Measurements from ENCODE around the gene TIMM10. TPM values are rescaled to one million over a fixed set of nuclear protein-coding genes. Genes with fewer than 3 reads are reported as not detected.

TIMM10 gene
- total RNA-seq, 6 experiments from 2014 or later = 19.6 to 48.5 (median 39.0) TPM

DNA sequence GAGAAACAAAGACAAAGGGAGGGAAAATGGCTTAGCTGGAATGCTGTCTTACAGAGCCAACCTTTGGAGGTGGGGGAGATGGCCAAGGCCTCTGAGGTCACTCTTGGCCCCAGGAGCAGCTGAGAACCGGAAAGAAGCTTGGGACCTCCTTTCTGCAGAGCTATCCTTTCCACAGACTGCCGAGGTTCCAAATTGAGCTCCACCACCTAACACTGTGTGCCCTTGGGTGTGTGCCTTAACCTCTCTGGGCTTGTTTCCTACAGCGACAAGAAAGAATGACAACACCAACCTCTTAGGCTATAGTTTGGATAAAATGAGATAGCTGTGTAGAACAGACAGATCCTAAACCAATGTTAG lies 47.0 kb downstream of the TIMM10 start:
- WGBS (ENCODE audit: insufficient coverage, low coverage, low lambda C conversion rate, missing lambda C conversion rate) = 100% methylated on average over 1 of the region's 3 CpGs
- Histone ChIP-seq H3K4me3 (no peak overlapping the region), H3K27ac (no peak overlapping the region), H3K4me1 (peaks cover 0 to 23% (median 6%) of the 10 kb centered on the region in 4 donors), H3K27me3 (no peaks in the 10 kb centered on the region), H3K36me3 (peaks cover 0 to 49% (median 24%) of the 10 kb centered on the region in 4 donors), H3K9me3 (no peaks in the 10 kb centered on the region)
- TF ChIP-seq CTCF (IDR thresholded peaks at IDR 0.05) = no peak
- TF ChIP-seq POLR2A (IDR thresholded peaks at IDR 0.05) = no peak
- intact Hi-C loops (cut with DNase I) = loop anchor here in 1 of 2 donors (10.0 kb wide), 1 partner anchor 139 kb away; no protein-coding TSS in a partner anchor
- DNase-seq (no peak), ATAC-seq (no peak)

DNA sequence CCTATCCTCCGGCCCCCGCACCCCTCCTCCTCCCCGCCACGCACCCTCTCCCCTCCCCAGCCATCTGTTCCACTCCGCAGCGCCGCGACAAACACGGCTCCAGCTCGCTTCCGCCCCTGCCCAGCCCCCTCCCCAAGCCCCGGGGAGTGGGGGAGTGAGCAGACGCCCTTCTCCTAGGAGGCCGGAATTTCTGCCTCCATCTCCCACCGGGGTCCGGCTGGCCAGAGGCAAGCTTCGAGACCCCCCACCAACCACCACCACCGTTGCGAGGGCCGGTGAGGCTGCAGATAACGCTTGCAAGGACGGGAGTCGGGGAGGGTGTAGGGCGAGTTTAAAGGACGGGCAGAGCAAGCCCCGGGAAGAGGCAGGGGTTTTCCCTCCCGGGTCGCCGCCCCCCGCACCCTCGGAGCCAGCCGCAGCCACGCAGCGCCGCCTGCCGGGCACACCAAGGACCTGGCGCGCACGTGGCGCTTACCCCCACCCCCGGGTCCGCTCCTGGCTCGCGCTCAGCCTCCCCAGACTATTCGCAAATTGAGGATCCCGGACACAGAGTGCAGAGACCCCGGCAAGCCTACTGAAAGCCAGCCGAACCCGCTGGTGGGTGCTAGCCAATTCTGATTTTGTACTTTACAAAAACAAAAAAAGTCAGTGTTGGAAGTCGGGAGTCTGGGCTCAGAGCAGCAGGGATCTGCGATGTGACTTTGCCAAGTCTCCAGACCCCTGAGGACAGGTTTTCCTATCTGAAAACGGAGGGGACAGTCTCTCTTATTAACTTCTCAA lies 47.6 kb downstream of the TIMM10 start:
- no peak overlapping the region for H3K27ac ChIP-seq
- TF ChIP-seq CTCF (IDR thresholded peaks at IDR 0.05) (peak; percentile 23 to 38 (median 30)), POLR2A (IDR thresholded peaks at IDR 0.05) (no peak)
- intact Hi-C loops (cut with DNase I) = loop anchor here in 1 of 2 donors (10.0 kb wide), 1 partner anchor 138 kb away; no protein-coding TSS in a partner anchor
- no peaks in the 10 kb centered on the region for H3K9me3 ChIP-seq
- 34% methylated on average over 17 of the region's 52 CpGs for WGBS (ENCODE audit: insufficient coverage, low coverage, low lambda C conversion rate, missing lambda C conversion rate)
- H3K4me3 ChIP-seq = no peak overlapping the region
- ATAC-seq (peak in 2 of 4 donors; percentile 4), DNase-seq (no peak)
- H3K36me3 ChIP-seq = peaks cover 0 to 43% (median 21%) of the 10 kb centered on the region in 4 donors
- no peaks in the 10 kb centered on the region for H3K27me3 ChIP-seq
- peaks cover 0 to 25% (median 7%) of the 10 kb centered on the region in 4 donors for H3K4me1 ChIP-seq

GRCh38 chr11:57481915-57482781 lies 48.4 kb downstream of the TIMM10 start:
- Histone ChIP-seq H3K27ac (no peak overlapping the region), H3K4me3 (no peak overlapping the region), H3K27me3 (no peaks in the 10 kb centered on the region), H3K9me3 (no peaks in the 10 kb centered on the region), H3K4me1 (peaks cover 0 to 33% (median 11%) of the 10 kb centered on the region in 4 donors), H3K36me3 (peaks cover 0 to 35% (median 18%) of the 10 kb centered on the region in 4 donors)
- ATAC-seq (no peak), DNase-seq (no peak)
- 28% methylated on average over 34 of the region's 44 CpGs for WGBS (ENCODE audit: insufficient coverage, low coverage, low lambda C conversion rate, missing lambda C conversion rate)
- intact Hi-C loops (cut with DNase I) = loop anchor here in 1 of 2 donors (10.0 kb wide), 1 partner anchor 137 kb away; no protein-coding TSS in a partner anchor
- no peak for TF ChIP-seq CTCF (IDR thresholded peaks at IDR 0.05)
- no peak for TF ChIP-seq POLR2A (IDR thresholded peaks at IDR 0.05)

DNA sequence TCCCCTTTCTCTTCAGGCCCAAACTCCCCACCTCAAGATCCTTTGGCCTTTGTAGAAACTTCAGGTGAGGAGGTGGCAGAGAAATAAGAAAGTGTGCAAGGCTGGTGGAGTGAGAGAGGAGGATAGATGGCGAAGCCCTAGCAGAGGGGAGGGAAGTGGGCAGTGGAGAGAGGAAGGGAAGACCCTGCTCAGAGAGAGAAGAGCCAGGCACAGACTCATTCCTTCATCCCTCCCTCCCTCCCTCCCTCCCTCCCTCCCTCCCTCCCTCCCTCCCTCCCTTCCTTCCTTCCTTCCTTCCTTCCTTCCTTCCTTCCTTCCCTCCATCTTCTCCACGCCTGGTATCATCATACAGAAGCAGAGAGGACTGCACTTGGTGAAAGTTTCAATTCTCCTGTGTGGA lies 49.2 kb downstream of the TIMM10 start:
- Histone ChIP-seq H3K27ac (peak overlapping the region in 1 of 3 donors; percentile 26), H3K4me1 (peaks cover 0 to 41% (median 13%) of the 10 kb centered on the region in 4 donors), H3K27me3 (no peaks in the 10 kb centered on the region), H3K36me3 (peaks cover 0 to 32% (median 17%) of the 10 kb centered on the region in 4 donors), H3K9me3 (no peaks in the 10 kb centered on the region), H3K4me3 (no peak overlapping the region)
- no peak for TF ChIP-seq CTCF (IDR thresholded peaks at IDR 0.05)
- TF ChIP-seq POLR2A (IDR thresholded peaks at IDR 0.05) = no peak
- intact Hi-C loops (cut with DNase I) = loop anchor here in 1 of 2 donors (10.0 kb wide), 1 partner anchor 137 kb away; no protein-coding TSS in a partner anchor
- DNase-seq (no peak), ATAC-seq (no peak)
- WGBS (ENCODE audit: insufficient coverage, low coverage, low lambda C conversion rate, missing lambda C conversion rate) = 69% methylated on average over 2 of the region's 2 CpGs

All from right lobe of liver (tissue), 6 donors.